Measurements from ENCODE around the gene TP53TG5.

DNA sequence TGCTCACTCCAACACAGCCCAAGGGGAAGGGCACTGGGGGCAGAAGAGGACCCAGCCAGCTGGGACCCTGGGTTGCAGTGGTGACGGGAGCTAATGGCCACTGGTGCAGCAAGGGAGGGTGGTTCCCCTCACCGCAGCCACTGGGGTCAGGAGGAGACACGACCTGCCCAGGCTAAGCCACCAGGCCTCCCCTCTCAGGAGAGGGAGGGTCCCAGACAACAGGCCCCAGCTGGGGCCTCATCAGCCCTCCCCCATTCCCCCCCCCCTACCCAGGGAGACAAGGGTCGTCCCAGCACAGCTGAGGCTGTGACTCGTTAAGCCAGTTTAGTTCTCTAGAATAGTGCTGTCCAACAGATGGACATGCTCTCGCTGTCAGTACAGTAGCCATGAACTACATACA lies 52.8 kb downstream of the TP53TG5 start:
- TF ChIP-seq, protein P1, sequence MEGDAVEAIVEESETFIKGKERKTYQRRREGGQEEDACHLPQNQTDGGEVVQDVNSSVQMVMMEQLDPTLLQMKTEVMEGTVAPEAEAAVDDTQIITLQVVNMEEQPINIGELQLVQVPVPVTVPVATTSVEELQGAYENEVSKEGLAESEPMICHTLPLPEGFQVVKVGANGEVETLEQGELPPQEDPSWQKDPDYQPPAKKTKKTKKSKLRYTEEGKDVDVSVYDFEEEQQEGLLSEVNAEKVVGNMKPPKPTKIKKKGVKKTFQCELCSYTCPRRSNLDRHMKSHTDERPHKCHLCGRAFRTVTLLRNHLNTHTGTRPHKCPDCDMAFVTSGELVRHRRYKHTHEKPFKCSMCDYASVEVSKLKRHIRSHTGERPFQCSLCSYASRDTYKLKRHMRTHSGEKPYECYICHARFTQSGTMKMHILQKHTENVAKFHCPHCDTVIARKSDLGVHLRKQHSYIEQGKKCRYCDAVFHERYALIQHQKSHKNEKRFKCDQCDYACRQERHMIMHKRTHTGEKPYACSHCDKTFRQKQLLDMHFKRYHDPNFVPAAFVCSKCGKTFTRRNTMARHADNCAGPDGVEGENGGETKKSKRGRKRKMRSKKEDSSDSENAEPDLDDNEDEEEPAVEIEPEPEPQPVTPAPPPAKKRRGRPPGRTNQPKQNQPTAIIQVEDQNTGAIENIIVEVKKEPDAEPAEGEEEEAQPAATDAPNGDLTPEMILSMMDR (tag by site-specific recombination; IDR thresholded peaks at IDR 0.05) = no peak
- TF ChIP-seq ZFP3 (tag by site-specific recombination; IDR thresholded peaks at IDR 0.05; ENCODE audit: low read depth) = no peak
- TF ChIP-seq ZNF274 (IDR thresholded peaks at IDR 0.05; ENCODE audit: low read length) = no peak
- TF ChIP-seq ZNF274 (tag by site-specific recombination; IDR thresholded peaks at IDR 0.05; ENCODE audit: borderline replicate concordance) = no peak
- no peak for TF ChIP-seq ZNF175 (tag by site-specific recombination; IDR thresholded peaks at IDR 0.05)
- TF ChIP-seq SP7 (tag by site-specific recombination; IDR thresholded peaks at IDR 0.05) = no peak
- TF ChIP-seq, protein P2, sequence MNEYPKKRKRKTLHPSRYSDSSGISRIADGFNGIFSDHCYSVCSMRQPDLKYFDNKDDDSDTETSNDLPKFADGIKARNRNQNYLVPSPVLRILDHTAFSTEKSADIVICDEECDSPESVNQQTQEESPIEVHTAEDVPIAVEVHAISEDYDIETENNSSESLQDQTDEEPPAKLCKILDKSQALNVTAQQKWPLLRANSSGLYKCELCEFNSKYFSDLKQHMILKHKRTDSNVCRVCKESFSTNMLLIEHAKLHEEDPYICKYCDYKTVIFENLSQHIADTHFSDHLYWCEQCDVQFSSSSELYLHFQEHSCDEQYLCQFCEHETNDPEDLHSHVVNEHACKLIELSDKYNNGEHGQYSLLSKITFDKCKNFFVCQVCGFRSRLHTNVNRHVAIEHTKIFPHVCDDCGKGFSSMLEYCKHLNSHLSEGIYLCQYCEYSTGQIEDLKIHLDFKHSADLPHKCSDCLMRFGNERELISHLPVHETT (tag by site-specific recombination; IDR thresholded peaks at IDR 0.05) = no peak
- no peak for TF ChIP-seq ZNF292 (tag by site-specific recombination; IDR thresholded peaks at IDR 0.05; ENCODE audit: borderline replicate concordance, low read depth)

All from HEK293 (cell line).